Ishikawa (cell line): ENCODE measurements around the gene VPS26A.

Experiments used
- CEBPB ChIP-seq: IDR thresholded peaks from 2 replicates; pipeline ENCODE4 v1.6.1; 2012
- CREB1 ChIP-seq: IDR thresholded peaks from 2 replicates; pipeline ENCODE4 v1.6.1; 2012; ENCODE audit warnings: low read depth
- EGR1 ChIP-seq: IDR thresholded peaks from 2 replicates; pipeline ENCODE4 v1.6.1; 2012
- EP300 ChIP-seq: IDR thresholded peaks from 2 replicates; pipeline ENCODE4 v1.6.1; 2012; ENCODE audit warnings: borderline replicate concordance
- FOXM1 ChIP-seq: IDR thresholded peaks from 2 replicates; pipeline ENCODE4 v1.6.1; 2012; ENCODE audit warnings: low read depth, borderline replicate concordance
- NFIC ChIP-seq: IDR thresholded peaks from 2 replicates; pipeline ENCODE4 v1.6.1; 2012
- RAD21 ChIP-seq: IDR thresholded peaks from 2 replicates; pipeline ENCODE4 v1.6.1; 2012; ENCODE audit warnings: low read depth
- TAF1 ChIP-seq: IDR thresholded peaks from 2 replicates; pipeline ENCODE4 v1.6.1; 2012; ENCODE audit warnings: low read depth, mild to moderate bottlenecking
- TCF12 ChIP-seq: IDR thresholded peaks from 2 replicates; pipeline ENCODE4 v1.6.1; 2012; ENCODE audit warnings: low read depth
- TEAD4 ChIP-seq: IDR thresholded peaks from 2 replicates; pipeline ENCODE4 v1.6.1; 2012
- YY1 ChIP-seq: IDR thresholded peaks from 2 replicates; pipeline ENCODE4 v1.6.1; 2012; ENCODE audit warnings: low read depth
- ZBTB7A ChIP-seq: IDR thresholded peaks from 2 replicates; pipeline ENCODE4 v1.6.1; 2012; ENCODE audit warnings: low read depth
- TF ChIP-seq, protein P1 (sequence below): IDR thresholded peaks from 2 replicates; pipeline ENCODE4 v1.6.1; 2012; ENCODE audit warnings: low read depth, mild to moderate bottlenecking
- TF ChIP-seq, protein P2 (sequence below): IDR thresholded peaks from 2 replicates; pipeline ENCODE4 v1.6.1; 2012
- TF ChIP-seq, protein P3 (sequence below): IDR thresholded peaks from 2 replicates; pipeline ENCODE4 v1.6.1; 2012

VPS26A gene

DNA sequence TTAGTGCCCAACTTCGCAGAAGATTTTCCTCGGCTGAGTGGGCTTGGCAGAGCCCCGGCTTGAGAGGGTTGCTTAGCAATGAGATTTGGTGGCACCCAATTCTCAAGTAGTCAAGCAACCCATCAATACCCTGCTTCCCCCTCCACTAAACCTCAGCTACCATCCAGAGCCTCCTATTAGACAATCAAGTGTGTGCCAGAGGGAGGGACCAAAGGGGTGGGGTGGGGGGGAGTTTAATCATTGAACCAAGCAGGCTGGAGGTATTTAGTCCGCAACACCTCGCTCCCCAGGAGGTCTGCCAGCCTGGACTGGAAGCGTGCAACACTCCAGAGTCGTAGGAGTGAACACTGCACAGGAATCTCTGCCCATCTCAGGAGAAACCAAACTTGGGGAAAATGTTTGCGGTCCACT is 96.1 kb downstream of the VPS26A start, which contains the start of gene HKDC1:
Gene HKDC1, plus strand, starts transcription at position 292 of the 411 bp plus-strand sequence. Its CDS starts 104 bp downstream, at position 396.
- no peak for TF ChIP-seq TAF1
- no peak for TF ChIP-seq RAD21
- TF ChIP-seq EGR1 = no peak
- TF ChIP-seq TCF12 = no peak
- no peak for TF ChIP-seq CEBPB
- no peak for TF ChIP-seq YY1
- TF ChIP-seq CREB1 = no peak
- TF ChIP-seq, protein P1, sequence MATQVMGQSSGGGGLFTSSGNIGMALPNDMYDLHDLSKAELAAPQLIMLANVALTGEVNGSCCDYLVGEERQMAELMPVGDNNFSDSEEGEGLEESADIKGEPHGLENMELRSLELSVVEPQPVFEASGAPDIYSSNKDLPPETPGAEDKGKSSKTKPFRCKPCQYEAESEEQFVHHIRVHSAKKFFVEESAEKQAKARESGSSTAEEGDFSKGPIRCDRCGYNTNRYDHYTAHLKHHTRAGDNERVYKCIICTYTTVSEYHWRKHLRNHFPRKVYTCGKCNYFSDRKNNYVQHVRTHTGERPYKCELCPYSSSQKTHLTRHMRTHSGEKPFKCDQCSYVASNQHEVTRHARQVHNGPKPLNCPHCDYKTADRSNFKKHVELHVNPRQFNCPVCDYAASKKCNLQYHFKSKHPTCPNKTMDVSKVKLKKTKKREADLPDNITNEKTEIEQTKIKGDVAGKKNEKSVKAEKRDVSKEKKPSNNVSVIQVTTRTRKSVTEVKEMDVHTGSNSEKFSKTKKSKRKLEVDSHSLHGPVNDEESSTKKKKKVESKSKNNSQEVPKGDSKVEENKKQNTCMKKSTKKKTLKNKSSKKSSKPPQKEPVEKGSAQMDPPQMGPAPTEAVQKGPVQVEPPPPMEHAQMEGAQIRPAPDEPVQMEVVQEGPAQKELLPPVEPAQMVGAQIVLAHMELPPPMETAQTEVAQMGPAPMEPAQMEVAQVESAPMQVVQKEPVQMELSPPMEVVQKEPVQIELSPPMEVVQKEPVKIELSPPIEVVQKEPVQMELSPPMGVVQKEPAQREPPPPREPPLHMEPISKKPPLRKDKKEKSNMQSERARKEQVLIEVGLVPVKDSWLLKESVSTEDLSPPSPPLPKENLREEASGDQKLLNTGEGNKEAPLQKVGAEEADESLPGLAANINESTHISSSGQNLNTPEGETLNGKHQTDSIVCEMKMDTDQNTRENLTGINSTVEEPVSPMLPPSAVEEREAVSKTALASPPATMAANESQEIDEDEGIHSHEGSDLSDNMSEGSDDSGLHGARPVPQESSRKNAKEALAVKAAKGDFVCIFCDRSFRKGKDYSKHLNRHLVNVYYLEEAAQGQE = no peak
- TF ChIP-seq, protein P2, sequence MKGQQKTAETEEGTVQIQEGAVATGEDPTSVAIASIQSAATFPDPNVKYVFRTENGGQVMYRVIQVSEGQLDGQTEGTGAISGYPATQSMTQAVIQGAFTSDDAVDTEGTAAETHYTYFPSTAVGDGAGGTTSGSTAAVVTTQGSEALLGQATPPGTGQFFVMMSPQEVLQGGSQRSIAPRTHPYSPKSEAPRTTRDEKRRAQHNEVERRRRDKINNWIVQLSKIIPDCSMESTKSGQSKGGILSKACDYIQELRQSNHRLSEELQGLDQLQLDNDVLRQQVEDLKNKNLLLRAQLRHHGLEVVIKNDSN = no peak
- TF ChIP-seq FOXM1 = no peak
- TF ChIP-seq ZBTB7A = no peak
- TF ChIP-seq, protein P3, sequence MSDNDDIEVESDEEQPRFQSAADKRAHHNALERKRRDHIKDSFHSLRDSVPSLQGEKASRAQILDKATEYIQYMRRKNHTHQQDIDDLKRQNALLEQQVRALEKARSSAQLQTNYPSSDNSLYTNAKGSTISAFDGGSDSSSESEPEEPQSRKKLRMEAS = no peak
- no peak for TF ChIP-seq EP300
- TF ChIP-seq TEAD4 = no peak
- no peak for TF ChIP-seq NFIC

DNA sequence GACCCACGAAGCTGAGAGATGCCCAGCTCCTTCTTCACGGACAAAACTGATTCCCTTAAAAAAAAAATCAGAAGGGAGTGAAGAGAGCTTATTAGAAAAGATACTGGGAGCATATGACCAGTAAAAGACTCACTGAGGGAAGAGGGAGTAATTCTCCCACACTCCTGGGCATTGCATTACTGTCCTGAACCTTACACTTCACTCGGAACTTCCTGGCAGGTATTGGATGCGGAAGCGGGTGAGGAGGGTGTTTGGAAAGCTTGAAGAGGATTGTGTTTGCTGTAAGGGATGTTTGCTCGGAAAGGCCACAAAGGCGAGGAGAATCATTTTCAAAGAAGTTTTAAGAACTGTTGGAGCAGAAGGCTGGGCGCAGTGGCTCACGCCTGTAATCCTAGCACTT is 96.5 kb downstream of the VPS26A start:
- TF ChIP-seq YY1 (no peak), RAD21 (no peak), TCF12 (no peak), CREB1 (no peak), EP300 (no peak), TEAD4 (no peak)
- TF ChIP-seq, protein P2 = no peak
- TF ChIP-seq, protein P3 = no peak
